H1 (cell line): ENCODE results near the gene SFR1. TPM values are rescaled to one million over a fixed set of nuclear protein-coding genes. Genes with fewer than 3 reads are reported as not detected.

Source experiments
- CTCF ChIA-PET: fragments of 300-600 bp; sonication (Branson Sonifier 250); formaldehyde crosslinking; loops from one replicate; lab custom pipeline; 2021; ENCODE audit not compliant: partially characterized antibody; lab: Charles Lee
- POLR2A ChIA-PET: fragments of 300-600 bp; sonication (Branson Sonifier 250); formaldehyde crosslinking; loops from one replicate; lab custom pipeline; 2021; ENCODE audit warnings: inconsistent platforms; ENCODE audit not compliant: partially characterized antibody; lab: Charles Lee
- DNase-seq, 2 experiments: peaks; one replicate each; pipeline versions ENCODE4 v3.0.0 to v3.0.0-alpha.2; 2010 to 2022; ENCODE audit warnings: low spot score in 2 of 2, low read depth in 1 of 2, mixed read lengths in 1 of 2
- FAIRE-seq: peaks from 2 replicates; lab custom pipeline; 2011; peaks lifted over from hg19 to GRCh38; lab: Jason Lieb, UNC
- H2AFZ ChIP-seq: 2 replicates; pipeline ENCODE4 v1.8.1; 2012; ENCODE audit warnings: low read length, inconsistent platforms
- H2AK5ac ChIP-seq: 2 replicates; pipeline ENCODE4 v1.6.1; 2013; ENCODE audit warnings: low read depth, low read length
- H2BK120ac ChIP-seq: replicated peaks from 2 replicates; pipeline ENCODE3; 2013; ENCODE audit warnings: low read depth, low read length, inconsistent platforms
- H2BK12ac ChIP-seq: 2 replicates; pipeline ENCODE4 v1.6.1; 2013; ENCODE audit warnings: low read depth, low read length
- H2BK15ac ChIP-seq: 2 replicates; pipeline ENCODE4 v1.6.1; 2013; ENCODE audit warnings: low read length
- H2BK20ac ChIP-seq: 2 replicates; pipeline ENCODE4 v1.6.1; 2013; ENCODE audit warnings: low read length
- H2BK5ac ChIP-seq: 2 replicates; pipeline ENCODE4 v1.6.1; 2013; ENCODE audit warnings: low read depth, low read length
- H3K14ac ChIP-seq: 2 replicates; pipeline ENCODE4 v1.6.1; 2013; ENCODE audit warnings: inconsistent platforms; ENCODE audit not compliant: insufficient read length
- H3K18ac ChIP-seq: 2 replicates; pipeline ENCODE4 v1.6.1; 2013; ENCODE audit warnings: low read length; ENCODE audit errors: extremely low read depth
- H3K23ac ChIP-seq: 2 replicates; pipeline ENCODE4 v1.6.1; 2013; ENCODE audit warnings: inconsistent platforms; ENCODE audit not compliant: insufficient read length
- H3K23me2 ChIP-seq: 2 replicates; pipeline ENCODE4 v1.6.1; 2013; ENCODE audit warnings: low read depth, low read length
- H3K27ac ChIP-seq: 2 replicates; pipeline ENCODE4 v1.6.1; 2011; ENCODE audit warnings: low read depth, low read length, inconsistent platforms
- H3K27me3 ChIP-seq, 4 experiments: replicated peaks in 1 of 4; 1 replicate in 1 of 4; 2 replicates in 3 of 4; pipeline versions ENCODE4 v1.6.1 to v1.8.1; 2011 to 2013; ENCODE audit warnings: low read length in 3 of 4, mild to moderate bottlenecking in 3 of 4, inconsistent platforms in 2 of 4, mixed read lengths in 2 of 4, moderate library complexity in 1 of 4; ENCODE audit not compliant: control insufficient read depth in 3 of 4, insufficient read depth in 3 of 4; ENCODE audit errors: extremely low read depth in 1 of 4
- H3K36me3 ChIP-seq, 4 experiments: 2 replicates each; pipeline versions ENCODE4 v1.6.1 to v1.8.1; 2011 to 2013; ENCODE audit warnings: mild to moderate bottlenecking in 4 of 4, low read length in 3 of 4, moderate library complexity in 2 of 4, control low read depth in 1 of 4, inconsistent platforms in 1 of 4; ENCODE audit not compliant: insufficient read depth in 4 of 4, control insufficient read depth in 2 of 4
- H3K4ac ChIP-seq: replicated peaks from 2 replicates; pipeline ENCODE3; 2013; ENCODE audit warnings: low read length, low read depth, mixed read lengths, inconsistent platforms; ENCODE audit not compliant: insufficient read length
- H3K4me1 ChIP-seq, 4 experiments: replicated peaks in 1 of 4; 1 replicate in 1 of 4; 2 replicates in 3 of 4; pipeline versions ENCODE4 v1.6.1 to v1.8.1; 2011 to 2013; ENCODE audit warnings: low read length in 3 of 4, inconsistent platforms in 2 of 4, mixed read lengths in 1 of 4; ENCODE audit not compliant: insufficient read depth in 4 of 4, control insufficient read depth in 3 of 4
- H3K4me2 ChIP-seq, 2 experiments: 2 replicates each; pipeline versions ENCODE4 v1.6.1 to v1.8.1; 2011 to 2013; ENCODE audit warnings: low read depth in 2 of 2, low read length in 2 of 2, control low read depth in 1 of 2, inconsistent platforms in 1 of 2, mild to moderate bottlenecking in 1 of 2; ENCODE audit not compliant: insufficient read depth in 1 of 2
- H3K4me3 ChIP-seq, 4 experiments: fragments of 200-600, 300-600 bp in 1 of 4; sonication (generic), shearing (Covaris generic), sonication (Bioruptor Twin) in 1 of 4; 2 replicates each; pipeline versions ENCODE4 v1.5.1 to v1.8.1; 2011 to 2016; ENCODE audit warnings: low read length in 4 of 4, low read depth in 3 of 4, control low read depth in 2 of 4, inconsistent platforms in 2 of 4, mild to moderate bottlenecking in 2 of 4, mixed read lengths in 1 of 4, moderate library complexity in 1 of 4; ENCODE audit not compliant: insufficient read depth in 2 of 4; ENCODE audit errors: extremely low read depth in 1 of 4
- H3K56ac ChIP-seq: replicated peaks from 2 replicates; pipeline ENCODE3; 2013; ENCODE audit warnings: low read depth, mild to moderate bottlenecking, mixed read lengths, low read length, inconsistent platforms; ENCODE audit not compliant: insufficient read length
- H3K79me1 ChIP-seq: 2 replicates; pipeline ENCODE4 v1.6.1; 2013; ENCODE audit warnings: low read depth, low read length, control low read depth
- H3K79me2 ChIP-seq, 2 experiments: 2 replicates each; pipeline versions ENCODE4 v1.6.1 to v1.8.1; 2012 to 2013; ENCODE audit warnings: low read length in 2 of 2, mild to moderate bottlenecking in 2 of 2, inconsistent platforms in 1 of 2; ENCODE audit not compliant: insufficient read depth in 2 of 2, control insufficient read depth in 1 of 2
- H3K9ac ChIP-seq, 4 experiments: replicated peaks in 1 of 4; 1 replicate in 1 of 4; 2 replicates in 3 of 4; pipeline versions ENCODE4 v1.6.1 to v1.8.1; 2011 to 2013; ENCODE audit warnings: low read depth in 3 of 4, low read length in 3 of 4, control low read depth in 2 of 4, mild to moderate bottlenecking in 2 of 4, moderate library complexity in 2 of 4, inconsistent platforms in 1 of 4; ENCODE audit errors: extremely low read depth in 1 of 4
- H3K9me3 ChIP-seq, 2 experiments: 2 replicates each; pipeline versions ENCODE4 v1.6.1 to v1.8.1; 2012 to 2013; ENCODE audit warnings: mild to moderate bottlenecking in 2 of 2, moderate library complexity in 2 of 2, control low read depth in 1 of 2, inconsistent platforms in 1 of 2, low read depth in 1 of 2, low read length in 1 of 2, mixed read lengths in 1 of 2; ENCODE audit not compliant: insufficient read depth in 2 of 2
- H4K20me1 ChIP-seq, 2 experiments: replicated peaks in 1 of 2; 2 replicates each; pipeline versions ENCODE3 to v1.8.1; 2011 to 2013; ENCODE audit warnings: inconsistent platforms in 2 of 2, low read length in 2 of 2, mild to moderate bottlenecking in 1 of 2; ENCODE audit not compliant: insufficient read depth in 2 of 2, control insufficient read depth in 1 of 2
- H4K5ac ChIP-seq: 2 replicates; pipeline ENCODE4 v1.6.1; 2013; ENCODE audit warnings: low read length, low read depth, mixed read lengths, inconsistent platforms; ENCODE audit not compliant: insufficient read length
- H4K8ac ChIP-seq: 2 replicates; pipeline ENCODE4 v1.8.0; 2013; ENCODE audit warnings: mild to moderate bottlenecking, moderate library complexity, low read length, inconsistent platforms; ENCODE audit not compliant: insufficient read depth; ENCODE audit errors: extremely low read depth
- H4K91ac ChIP-seq: replicated peaks from 2 replicates; pipeline ENCODE3; 2013; ENCODE audit warnings: low read length, mixed read lengths, inconsistent platforms; ENCODE audit not compliant: insufficient read length
- CEBPB ChIP-seq: IDR thresholded peaks from 2 replicates; pipeline ENCODE4 v1.6.1; 2012; ENCODE audit warnings: low read depth, low read length
- EZH2 ChIP-seq: fragments of 200-600 bp; sonication (generic); IDR thresholded peaks from 2 replicates; pipeline ENCODE4 v1.7.1; 2012; ENCODE audit warnings: low read depth, mild to moderate bottlenecking, moderate library complexity, low read length, inconsistent platforms; ENCODE audit not compliant: severe bottlenecking
- JUN ChIP-seq: IDR thresholded peaks from 2 replicates; pipeline ENCODE4 v1.6.1; 2011; ENCODE audit warnings: low read depth, mild to moderate bottlenecking, improper control_type of control experiment, low read length
- KDM4A ChIP-seq: IDR thresholded peaks from one replicate; pipeline ENCODE4 v1.7.1; 2012; ENCODE audit warnings: low read depth, mild to moderate bottlenecking, moderate library complexity, low read length, inconsistent platforms; ENCODE audit not compliant: severe bottlenecking
- MAFK ChIP-seq: IDR thresholded peaks from 2 replicates; pipeline ENCODE4 v1.6.1; 2012; ENCODE audit warnings: low read depth, mild to moderate bottlenecking, improper control_type of control experiment, low read length
- SIN3A ChIP-seq, 2 experiments: IDR thresholded peaks in 1 of 2; conservative IDR thresholded peaks in 1 of 2; 2 replicates each; pipeline ENCODE4 v1.6.1; 2011 to 2012; ENCODE audit warnings: low read length in 2 of 2, improper control_type of control experiment in 1 of 2, low read depth in 1 of 2, mild to moderate bottlenecking in 1 of 2
- SIX5 ChIP-seq: IDR thresholded peaks from 2 replicates; pipeline ENCODE4 v1.6.1; 2011; ENCODE audit warnings: mild to moderate bottlenecking, low read depth, low read length
- SRF ChIP-seq: IDR thresholded peaks from 2 replicates; pipeline ENCODE4 v1.6.1; 2011; ENCODE audit warnings: mild to moderate bottlenecking, low read depth, low read length, moderate library complexity
- TAF1 ChIP-seq: IDR thresholded peaks from 2 replicates; pipeline ENCODE4 v1.6.1; 2011; ENCODE audit warnings: mild to moderate bottlenecking, low read depth, low read length
- ZNF274 ChIP-seq: IDR thresholded peaks from 2 replicates; pipeline ENCODE4 v1.7.0; 2012; ENCODE audit warnings: low read length, borderline replicate concordance; ENCODE audit errors: extremely low read depth
- WGBS, 2 experiments: shearing (Covaris generic) in 1 of 2; methylation state at CpG; one replicate each; pipeline versions ENCODE4 v1.1.6 to v1.1.7; 2013 to 2015; ENCODE audit warnings: low lambda C conversion rate in 2 of 2, mixed read lengths in 2 of 2, inconsistent platforms in 1 of 2, low coverage in 1 of 2, missing lambda C conversion rate in 1 of 2; ENCODE audit not compliant: insufficient replicate concordance in 2 of 2, insufficient coverage in 1 of 2, insufficient read length in 1 of 2; ENCODE audit errors: extremely low coverage in 1 of 2, missing lambda C conversion rate in 1 of 2; 5-methylcytosine and 5-hydroxymethylcytosine counted together
- polyA plus RNA-seq, 7 experiments: library from polyadenylated mRNA; depleted of rRNA in 3 of 7; stranded (reverse) in 5 of 7; unstranded in 2 of 7; fragments of >200 nt in 5 of 7; fragments of 200-250 nt in 2 of 7; gene quantifications; 1 replicate in 5 of 7; 2 replicates in 1 of 7; 4 replicates in 1 of 7; pipeline versions ENCODE4 v1.2.1 to v1.2.3, GENCODE V29; 2011 to 2013; ENCODE audit warnings: missing spikeins in 2 of 7, mixed read lengths in 2 of 7
- total RNA-seq: library from RNA; stranded (reverse); fragmentation: NEBNext Ultra II Directional; extraction: Animal tissue kit (Norgen Biotek cat#: 25700); gene quantifications from 2 replicates; pipeline ENCODE4 v1.2.1, GENCODE V29; 2021
- TF ChIP-seq, protein P1 (sequence below): IDR thresholded peaks from 2 replicates; pipeline ENCODE4 v1.6.1; 2012; ENCODE audit warnings: inconsistent platforms
- TF ChIP-seq, protein P2 (sequence below): IDR thresholded peaks from 2 replicates; pipeline ENCODE4 v1.6.1; 2012; ENCODE audit warnings: inconsistent platforms

SFR1 gene
- total and polyA plus RNA-seq, 2 of the 8 experiments (the other 6 are each of a cell fraction or from before 2014, with no cell fraction given) = 3.4 to 7.7 TPM

DNA sequence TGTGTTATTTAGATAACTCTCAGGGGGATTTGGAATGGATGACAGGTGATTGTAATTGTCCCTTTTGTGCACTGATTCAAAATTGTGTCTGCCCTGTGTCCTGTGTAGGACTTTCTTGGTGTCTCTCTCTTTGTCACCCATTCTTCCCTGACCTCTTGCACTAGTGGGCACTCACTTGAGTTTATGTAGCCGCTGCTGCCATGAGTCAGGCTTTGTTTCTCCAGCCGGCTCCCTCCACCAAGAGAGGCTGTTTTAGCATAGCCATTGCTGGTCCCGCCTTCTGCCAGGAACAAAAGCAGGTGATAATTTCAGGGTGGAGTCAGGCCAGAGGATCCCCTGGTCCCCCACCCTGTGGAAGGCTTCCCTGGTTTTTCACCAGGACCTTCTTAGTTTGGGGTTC is 44.7 kb upstream of the SFR1 start:
- Histone ChIP-seq H2AK5ac (no peak overlapping the region), H2AFZ (0 out of 2 replicates have a peak overlapping the region, but pooled peaks have one; percentile 56), H2BK15ac (no peak overlapping the region), H3K36me3 (no peaks in the 10 kb centered on the region), H4K20me1 (no peaks in the 10 kb centered on the region), H3K4me2 (peak overlapping the region; percentile 11 to 47; a peak in 3 of 4 replicates), H3K4ac (no peak overlapping the region), H3K4me3 (peak overlapping the region in 2 of 4 experiments; percentile 5 to 17; a peak in 2 of 8 replicates), H4K5ac (no peak overlapping the region), H4K8ac (0 out of 2 replicates have a peak overlapping the region, but pooled peaks have one; percentile 4), H3K23ac (no peak overlapping the region), H3K56ac (no peak overlapping the region), H2BK12ac (peak overlapping the region; percentile 52; the same call in 1 of the 2 replicates), H3K9me3 (no peaks in the 10 kb centered on the region), H3K9ac (peak overlapping the region in 1 of 4 experiments; percentile 12; a peak in 2 of 7 replicates), H3K23me2 (no peaks in the 10 kb centered on the region), H2BK120ac (no peak overlapping the region), H3K14ac (no peak overlapping the region), H4K91ac (no peak overlapping the region), H2BK5ac (peak overlapping the region; percentile 16; the same call in 1 of the 2 replicates), H3K18ac (peak overlapping the region; percentile 39; the same call in 1 of the 2 replicates), H2BK20ac (no peak overlapping the region), H3K79me2 (no peaks in the 10 kb centered on the region), H3K27ac (0 out of 2 replicates have a peak overlapping the region, but pooled peaks have one; percentile 53), H3K4me1 (peaks cover 6 to 10% (median 8%) of the 10 kb centered on the region in 4 experiments), H3K27me3 (no peaks in the 10 kb centered on the region), H3K79me1 (no peaks in the 10 kb centered on the region)
- POLR2A ChIA-PET = interaction anchor here (1.0 to 2.7 kb wide), 5 partner anchors 9 to 45 kb away, joined by 3 to 13 read pairs (median 4); partner anchors contain the start of gene SFR1
- DNase-seq (peak in 1 of 2 experiments; percentile 50), FAIRE-seq (no peak)
- CTCF ChIA-PET = interaction anchor here (1.0 to 3.2 kb wide), 6 partner anchors 18 to 50 kb away, joined by 4 to 16 read pairs (median 4); partner anchors contain the start of gene SFR1
- 45% methylated on average over 3 of the region's 3 CpGs; no CpG with 5 or more reads in 1 of the 2 experiments for WGBS, 2 experiments
- no peak for TF ChIP-seq SRF
- TF ChIP-seq, protein P1, sequence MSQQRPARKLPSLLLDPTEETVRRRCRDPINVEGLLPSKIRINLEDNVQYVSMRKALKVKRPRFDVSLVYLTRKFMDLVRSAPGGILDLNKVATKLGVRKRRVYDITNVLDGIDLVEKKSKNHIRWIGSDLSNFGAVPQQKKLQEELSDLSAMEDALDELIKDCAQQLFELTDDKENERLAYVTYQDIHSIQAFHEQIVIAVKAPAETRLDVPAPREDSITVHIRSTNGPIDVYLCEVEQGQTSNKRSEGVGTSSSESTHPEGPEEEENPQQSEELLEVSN = 0 out of 2 replicates have a peak, but pooled peaks have one; percentile 22
- TF ChIP-seq KDM4A = no peak
- TF ChIP-seq JUN = no peak
- TF ChIP-seq TAF1 = no peak
- no peak for TF ChIP-seq SIN3A (conservative IDR thresholded peaks at IDR 0.05 in 1 of 2, IDR thresholded peaks at IDR 0.05 in 1 of 2; ENCODE audit: low read depth in 1 of 2, low read length in 2 of 2)
- TF ChIP-seq EZH2 = no peak
- no peak for TF ChIP-seq SIX5
- TF ChIP-seq, protein P2, sequence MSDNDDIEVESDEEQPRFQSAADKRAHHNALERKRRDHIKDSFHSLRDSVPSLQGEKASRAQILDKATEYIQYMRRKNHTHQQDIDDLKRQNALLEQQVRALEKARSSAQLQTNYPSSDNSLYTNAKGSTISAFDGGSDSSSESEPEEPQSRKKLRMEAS = no peak
- TF ChIP-seq ZNF274 = no peak
- no peak for TF ChIP-seq CEBPB
- no peak for TF ChIP-seq MAFK
